K562 (cell line): Measurements from ENCODE around the gene NPAS1. TPM values are rescaled to one million over a fixed set of nuclear protein-coding genes. Genes with fewer than 3 reads are reported as not detected.
A peak's percentile ranks its signal among the peaks of the same experiment; 100 is the strongest.

ENCODE experiments used
- CREB3L1 ChIP-seq: fragments of 450-650 bp; IDR thresholded peaks from 2 replicates; pipeline ENCODE4 v1.6.1; 2014; ENCODE audit warnings: low read depth, mild to moderate bottlenecking, moderate library complexity, borderline replicate concordance
- E2F8 ChIP-seq: fragments of 450-650 bp; IDR thresholded peaks from 2 replicates; pipeline ENCODE4 v1.7.1; 2018; ENCODE audit warnings: mild to moderate bottlenecking, low read depth; ENCODE audit not compliant: partially characterized antibody
- EP300 ChIP-seq: IDR thresholded peaks from 2 replicates; pipeline ENCODE4 v1.6.1; 2012; ENCODE audit warnings: low read length, improper control_type of control experiment
- FOSL1 ChIP-seq: fragments of 200-800 bp; sonication (Bioruptor generic); conservative IDR thresholded peaks from 2 replicates; pipeline ENCODE4 v1.6.1; 2016; ENCODE audit warnings: missing genetic modification characterization, missing compliant biosample characterization
- GABPB1 ChIP-seq: sonication (generic); formaldehyde crosslinking; IDR thresholded peaks from 2 replicates; pipeline ENCODE4 v1.8.0; 2022; ENCODE audit warnings: mild to moderate bottlenecking, missing genetic modification reagents
- HBP1 ChIP-seq: fragments of 450-650 bp; formaldehyde crosslinking; IDR thresholded peaks from 2 replicates; pipeline ENCODE4 v1.4.0; 2022; ENCODE audit warnings: missing genetic modification characterization
- L3MBTL2 ChIP-seq: fragments of 450-650 bp; IDR thresholded peaks from 2 replicates; pipeline ENCODE4 v1.6.1; 2016; ENCODE audit warnings: mild to moderate bottlenecking, moderate library complexity
- NBN ChIP-seq: fragments of 450-650 bp; IDR thresholded peaks from 2 replicates; pipeline ENCODE4 v1.6.1; 2016; ENCODE audit warnings: low read depth, mild to moderate bottlenecking
- NFRKB ChIP-seq: fragments of 450-650 bp; IDR thresholded peaks from 2 replicates; pipeline ENCODE4 v1.6.1; 2016; ENCODE audit warnings: low read depth
- PBX2 ChIP-seq, 2 experiments: IDR thresholded peaks in 1 of 2; conservative IDR thresholded peaks in 1 of 2; 2 replicates each; pipeline ENCODE4 v1.6.1; 2016; ENCODE audit warnings: low read depth in 2 of 2, mild to moderate bottlenecking in 1 of 2, missing compliant biosample characterization in 1 of 2, missing genetic modification characterization in 1 of 2, moderate library complexity in 1 of 2
- PHTF2 ChIP-seq: fragments of 250-450 bp; sonication (Bioruptor Pico); IDR thresholded peaks from 2 replicates; pipeline ENCODE4 v1.5.0; 2021; ENCODE audit warnings: mild to moderate bottlenecking
- TAL1 ChIP-seq: fragments of 450-650 bp; IDR thresholded peaks from 2 replicates; pipeline ENCODE4 v1.6.1; 2016; ENCODE audit warnings: mild to moderate bottlenecking
- YY1 ChIP-seq, 3 experiments: IDR thresholded peaks; 2 replicates each; pipeline ENCODE4 v1.6.1; 2011; ENCODE audit warnings: low read length in 2 of 3, mild to moderate bottlenecking in 2 of 3, moderate library complexity in 2 of 3, borderline replicate concordance in 1 of 3, control low read depth in 1 of 3, low read depth in 1 of 3; ENCODE audit not compliant: insufficient read depth in 3 of 3, insufficient replicate concordance in 2 of 3, control insufficient read depth in 1 of 3, insufficient read length in 1 of 3; ENCODE audit errors: extremely low read depth in 1 of 3
- ZNF830 ChIP-seq: fragments of 250-450 bp; sonication (Bioruptor Pico); IDR thresholded peaks from 2 replicates; pipeline ENCODE4 v1.5.0; 2021; ENCODE audit warnings: mild to moderate bottlenecking
- polyA plus RNA-seq, 8 experiments: library from polyadenylated mRNA; depleted of rRNA in 4 of 8; stranded (reverse) in 5 of 8; unstranded in 3 of 8; fragments of >200 nt; fragmentation: Nextera tagmentation in 2 of 8; fragmentation: Illumina TruSeq in 1 of 8; extraction: Ambion mirVana in 2 of 8; extraction: Trizol in 1 of 8; gene quantifications; 2 replicates each; pipeline versions ENCODE4 v1.2.1 to v1.2.3, GENCODE V29; 2011 to 2014; ENCODE audit warnings: inconsistent platforms in 1 of 8, missing spikeins in 1 of 8
- total RNA-seq, 7 experiments: library from RNA; depleted of rRNA in 6 of 7; stranded (reverse); fragments of >200 nt in 6 of 7; fragmentation: Illumina TruSeq in 2 of 7; extraction: Trizol in 2 of 7; gene quantifications; 2 replicates each; pipeline versions ENCODE4 v1.2.1 to v1.2.3, GENCODE V29; 2011 to 2021; ENCODE audit warnings: low replicate concordance in 1 of 7
- TF ChIP-seq, protein P1 (sequence below): fragments of 450-650 bp; conservative IDR thresholded peaks from 2 replicates; pipeline ENCODE4 v1.6.1; 2016; ENCODE audit warnings: missing genetic modification characterization, low read depth, mild to moderate bottlenecking, missing compliant biosample characterization, moderate library complexity
- TF ChIP-seq, protein P2 (sequence below): fragments of 450-650 bp; formaldehyde crosslinking; IDR thresholded peaks from 2 replicates; pipeline ENCODE4 v1.4.0; 2020; ENCODE audit warnings: mild to moderate bottlenecking, moderate library complexity

Gene NPAS1
- total and polyA plus RNA-seq, 9 of the 15 experiments (the other 6 are each of a cell fraction or from before 2014, with no cell fraction given) = 0.58 to 5.3 (median 2.0) TPM; not detected in 2

DNA sequence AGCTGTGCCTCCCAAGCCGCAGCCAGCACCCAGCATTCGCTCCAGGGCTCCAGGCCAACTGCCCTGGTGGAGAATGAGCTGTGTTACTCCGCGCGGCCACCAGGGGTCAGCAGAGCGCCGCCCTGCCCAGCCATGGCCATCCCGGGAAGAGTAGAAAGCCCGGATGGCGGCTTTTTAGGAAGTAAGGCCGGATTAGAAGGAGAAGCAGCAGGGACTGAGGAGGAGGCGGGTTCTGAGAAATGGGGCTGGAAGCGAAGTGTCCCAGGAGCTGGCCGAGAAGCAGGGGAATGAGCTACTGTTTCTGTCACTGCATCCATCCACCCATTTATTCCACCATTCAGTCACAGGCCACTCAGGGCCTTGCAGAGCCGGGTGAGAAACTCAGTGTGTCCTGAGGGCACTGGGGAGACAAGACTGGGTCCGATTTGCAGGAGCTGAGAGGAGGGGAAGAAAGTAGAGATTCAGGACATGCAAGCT, 6.6 kb upstream of the NPAS1 start (continued):
- no peak for TF ChIP-seq CREB3L1
- TF ChIP-seq, protein P1, sequence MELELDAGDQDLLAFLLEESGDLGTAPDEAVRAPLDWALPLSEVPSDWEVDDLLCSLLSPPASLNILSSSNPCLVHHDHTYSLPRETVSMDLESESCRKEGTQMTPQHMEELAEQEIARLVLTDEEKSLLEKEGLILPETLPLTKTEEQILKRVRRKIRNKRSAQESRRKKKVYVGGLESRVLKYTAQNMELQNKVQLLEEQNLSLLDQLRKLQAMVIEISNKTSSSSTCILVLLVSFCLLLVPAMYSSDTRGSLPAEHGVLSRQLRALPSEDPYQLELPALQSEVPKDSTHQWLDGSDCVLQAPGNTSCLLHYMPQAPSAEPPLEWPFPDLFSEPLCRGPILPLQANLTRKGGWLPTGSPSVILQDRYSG (tag) = no peak
- no peak for TF ChIP-seq PHTF2 (CRISPR knock-in tag)
- no peak for TF ChIP-seq PBX2 (CRISPR knock-in tag; IDR thresholded peaks at IDR 0.05; ENCODE audit: low read depth)
- TF ChIP-seq PBX2 (tag; conservative IDR thresholded peaks at IDR 0.05; ENCODE audit: low read depth) = no peak
- no peak for TF ChIP-seq FOSL1 (tag)
- TF ChIP-seq NBN = no peak
- no peak for TF ChIP-seq HBP1 (CRISPR knock-in tag)
- TF ChIP-seq EP300 = no peak
- no peak for TF ChIP-seq ZNF830 (CRISPR knock-in tag)
- 0 out of 2 replicates have a peak, but pooled peaks have one; percentile 31 for TF ChIP-seq L3MBTL2
- TF ChIP-seq YY1 (IDR thresholded peaks at IDR 0.05; ENCODE audit: borderline replicate concordance in 1 of 3, control insufficient read depth in 1 of 3, extremely low read depth in 1 of 3, insufficient read depth in 3 of 3, insufficient read length in 1 of 3, insufficient replicate concordance in 2 of 3, low read depth in 1 of 3, low read length in 2 of 3) = peak in 2 of 3 experiments; percentile 59 to 68
- TF ChIP-seq, protein P2, sequence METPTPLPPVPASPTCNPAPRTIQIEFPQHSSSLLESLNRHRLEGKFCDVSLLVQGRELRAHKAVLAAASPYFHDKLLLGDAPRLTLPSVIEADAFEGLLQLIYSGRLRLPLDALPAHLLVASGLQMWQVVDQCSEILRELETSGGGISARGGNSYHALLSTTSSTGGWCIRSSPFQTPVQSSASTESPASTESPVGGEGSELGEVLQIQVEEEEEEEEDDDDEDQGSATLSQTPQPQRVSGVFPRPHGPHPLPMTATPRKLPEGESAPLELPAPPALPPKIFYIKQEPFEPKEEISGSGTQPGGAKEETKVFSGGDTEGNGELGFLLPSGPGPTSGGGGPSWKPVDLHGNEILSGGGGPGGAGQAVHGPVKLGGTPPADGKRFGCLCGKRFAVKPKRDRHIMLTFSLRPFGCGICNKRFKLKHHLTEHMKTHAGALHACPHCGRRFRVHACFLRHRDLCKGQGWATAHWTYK (CRISPR knock-in tag) = no peak
- no peak for TF ChIP-seq E2F8
- TF ChIP-seq NFRKB = no peak
- no peak for TF ChIP-seq TAL1
- TF ChIP-seq GABPB1 (CRISPR knock-in tag) = no peak
